Activated T-cell treated with anti-CD3 and anti-CD28 coated beads, Interleukin-2, amount 50 U/mL, for 72 hours (primary cell): ENCODE results near the gene UGGT2. TPM values are rescaled to one million over a fixed set of nuclear protein-coding genes. Genes with fewer than 3 reads are reported as not detected.
A peak's percentile ranks its signal among the peaks of the same experiment; 100 is the strongest.

Source experiments
- ATAC-seq, 2 donors: fragments of 150-1000 bp; cut with Tn5 transposase; replicated peaks in 1 of 2; 2 replicates each; pipeline ENCODE4 v1.10.0; 2021; ENCODE audit warnings: moderate library complexity in 2 of 2, mild to moderate bottlenecking in 1 of 2
- DNase-seq, 2 donors: peaks; one replicate each; pipeline ENCODE4 v3.0.0; 2021 to 2022; ENCODE audit warnings: mixed read lengths in 1 of 2
- H3K27ac Mint-ChIP-seq: one replicate; pipeline ENCODE4 v1.8.0; 2022; ENCODE audit warnings: mild to moderate bottlenecking, moderate library complexity, mixed read lengths
- H3K27me3 Mint-ChIP-seq: one replicate; pipeline ENCODE4 v1.8.0; 2022; ENCODE audit warnings: low read depth, mixed read lengths
- H3K36me3 Mint-ChIP-seq, 2 donors: one replicate each; pipeline ENCODE4 v1.8.0; 2022; ENCODE audit warnings: mixed read lengths in 2 of 2, mild to moderate bottlenecking in 1 of 2; ENCODE audit not compliant: insufficient read depth in 2 of 2
- H3K4me1 Mint-ChIP-seq: one replicate; pipeline ENCODE4 v1.8.0; 2022; ENCODE audit warnings: low read depth, mixed read lengths
- H3K4me3 Mint-ChIP-seq, 2 donors: one replicate each; pipeline ENCODE4 v1.8.0; 2022; ENCODE audit warnings: mild to moderate bottlenecking in 2 of 2, mixed read lengths in 2 of 2, moderate library complexity in 2 of 2
- H3K9me3 Mint-ChIP-seq, 2 donors: one replicate each; pipeline ENCODE4 v1.8.0; 2022; ENCODE audit warnings: mixed read lengths in 2 of 2
- total RNA-seq, 2 donors: library from RNA; stranded (reverse); gene quantifications; one replicate each; pipeline ENCODE4 v1.2.3, GENCODE V29; 2022

Gene UGGT2
- total RNA-seq, 2 donors from 2014 or later = 0.14 to 0.65 TPM

DNA sequence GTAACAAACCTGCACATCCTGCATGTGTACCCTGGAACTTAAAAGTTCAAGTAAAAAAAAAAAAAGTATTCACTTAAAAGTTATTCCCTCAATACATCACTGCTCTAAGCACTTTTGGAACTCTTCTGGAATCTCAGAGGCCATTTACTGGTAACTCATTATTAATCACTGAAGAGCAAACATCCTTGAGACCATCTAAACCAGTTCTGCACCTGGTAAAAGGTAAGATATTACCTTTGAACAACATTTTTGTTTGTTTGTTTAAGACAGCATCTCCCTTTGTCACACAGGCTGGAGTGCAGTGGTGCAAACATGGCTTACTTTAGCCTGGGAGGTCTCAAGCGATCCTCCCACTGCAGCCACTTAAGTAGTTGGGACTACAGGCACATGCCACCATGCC, 16.7 kb downstream of the UGGT2 start:
- Mint-ChIP-seq H3K36me3 (no peaks in the 10 kb centered on the region), H3K4me1 (no peaks in the 10 kb centered on the region), H3K9me3 (peaks cover 3 to 10% of the 10 kb centered on the region in 2 donors), H3K4me3 (no peak overlapping the region), H3K27ac (no peak overlapping the region), H3K27me3 (no peaks in the 10 kb centered on the region)
- ATAC-seq = no peak
- no peak for DNase-seq

DNA sequence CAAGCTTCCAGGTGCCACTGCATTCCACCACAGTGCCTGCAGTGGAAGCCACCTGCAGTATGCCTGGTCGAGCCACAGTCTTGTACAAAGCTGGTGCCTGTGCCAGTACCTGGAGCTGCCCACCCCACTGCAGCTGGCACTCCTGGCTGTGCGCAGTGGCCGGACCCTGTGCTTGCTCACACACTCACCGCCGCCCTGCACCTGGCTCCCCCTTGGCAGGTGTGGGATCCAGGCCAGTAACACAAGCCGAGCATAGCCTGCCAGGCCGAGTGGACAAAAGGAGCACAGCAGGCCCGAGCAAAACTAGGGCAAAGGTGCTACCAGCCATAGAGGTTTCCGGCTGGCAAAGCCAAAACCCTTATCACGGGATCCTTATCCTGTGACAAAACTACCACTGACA, 18.5 kb downstream of the UGGT2 start:
- H3K9me3 Mint-ChIP-seq = peaks cover 2 to 7% of the 10 kb centered on the region in 2 donors
- H3K36me3 Mint-ChIP-seq = no peaks in the 10 kb centered on the region
- ATAC-seq (no peak), DNase-seq (no peak)
- no peaks in the 10 kb centered on the region for H3K27me3 Mint-ChIP-seq
- H3K4me1 Mint-ChIP-seq = no peaks in the 10 kb centered on the region
- H3K27ac Mint-ChIP-seq = no peak overlapping the region
- no peak overlapping the region for H3K4me3 Mint-ChIP-seq

GRCh38 chr13:96033220-96034015, 19.8 kb downstream of the UGGT2 start:
- no peaks in the 10 kb centered on the region for H3K36me3 Mint-ChIP-seq

DNA sequence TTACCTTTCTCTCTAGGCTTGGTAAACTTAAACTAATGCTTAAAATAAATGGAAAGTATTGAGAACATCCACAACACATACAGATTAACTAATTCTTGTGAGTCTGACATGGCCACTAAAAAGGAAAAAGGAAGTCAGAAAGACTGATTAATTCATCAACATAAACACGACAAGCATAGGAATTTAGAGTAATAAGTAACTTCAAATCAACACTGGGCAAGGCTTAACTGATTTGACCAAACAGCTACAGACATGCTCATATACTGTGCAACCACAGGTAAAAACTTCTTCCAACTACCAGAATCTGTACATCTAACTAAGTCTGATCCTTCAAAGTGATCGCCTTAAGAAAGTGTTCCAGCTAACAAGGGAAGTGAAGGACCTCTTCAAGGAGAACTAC, 20.5 kb downstream of the UGGT2 start:
- H3K9me3 Mint-ChIP-seq = peaks cover 0 to 5% of the 10 kb centered on the region in 2 donors
- ATAC-seq (no peak), DNase-seq (no peak)
- no peaks in the 10 kb centered on the region for H3K27me3 Mint-ChIP-seq
- no peaks in the 10 kb centered on the region for H3K36me3 Mint-ChIP-seq
- H3K4me3 Mint-ChIP-seq = no peak overlapping the region
- no peaks in the 10 kb centered on the region for H3K4me1 Mint-ChIP-seq
- H3K27ac Mint-ChIP-seq = no peak overlapping the region

More at GRCh38 chr13:96033220-96034015, 19.8 kb downstream of the UGGT2 start:
- H3K27me3 Mint-ChIP-seq = no peaks in the 10 kb centered on the region
- H3K4me1 Mint-ChIP-seq = no peaks in the 10 kb centered on the region
- peaks cover 0 to 5% of the 10 kb centered on the region in 2 donors for H3K9me3 Mint-ChIP-seq
- H3K27ac Mint-ChIP-seq = no peak overlapping the region
- ATAC-seq (no peak), DNase-seq (no peak)
- H3K4me3 Mint-ChIP-seq = no peak overlapping the region

- no peaks in the 10 kb centered on the region for H3K27me3 Mint-ChIP-seq
Observed at GRCh38 chr13:96029002-96029401, 24.2 kb downstream of the UGGT2 start.

DNA sequence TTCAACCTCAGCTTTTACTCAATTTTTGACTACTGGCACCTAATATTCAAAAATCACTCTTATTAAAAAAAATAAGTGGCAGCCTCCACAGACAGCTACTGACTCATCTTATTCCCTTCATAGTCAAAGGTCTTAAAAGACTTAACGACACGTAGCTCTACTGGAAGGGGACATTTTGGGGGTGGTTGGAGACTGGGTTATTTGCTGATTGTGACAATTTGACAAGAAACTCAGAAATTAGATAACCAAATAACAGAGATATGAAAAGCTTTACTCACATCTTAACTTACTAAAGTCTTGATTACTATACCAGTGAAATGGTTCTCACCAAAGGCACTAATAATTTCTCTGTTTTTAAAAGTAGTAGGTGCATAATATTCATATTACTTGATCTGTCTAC, 25.7 kb downstream of the UGGT2 start:
- ATAC-seq (no peak), DNase-seq (no peak)
- no peak overlapping the region for H3K4me3 Mint-ChIP-seq
- H3K4me1 Mint-ChIP-seq = no peaks in the 10 kb centered on the region
- no peaks in the 10 kb centered on the region for H3K27me3 Mint-ChIP-seq
- H3K36me3 Mint-ChIP-seq = no peaks in the 10 kb centered on the region
- H3K9me3 Mint-ChIP-seq = no peaks in the 10 kb centered on the region
- H3K27ac Mint-ChIP-seq = no peak overlapping the region

More at GRCh38 chr13:96029002-96029401, 24.2 kb downstream of the UGGT2 start:
- ATAC-seq (no peak), DNase-seq (no peak)
- no peaks in the 10 kb centered on the region for H3K4me1 Mint-ChIP-seq
- peaks cover 0 to 3% of the 10 kb centered on the region in 2 donors for H3K9me3 Mint-ChIP-seq
- no peaks in the 10 kb centered on the region for H3K36me3 Mint-ChIP-seq
- H3K27ac Mint-ChIP-seq = no peak overlapping the region
- no peak overlapping the region for H3K4me3 Mint-ChIP-seq

- Mint-ChIP-seq H3K4me3 (no peak overlapping the region), H3K4me1 (no peaks in the 10 kb centered on the region), H3K9me3 (no peaks in the 10 kb centered on the region), H3K36me3 (no peaks in the 10 kb centered on the region), H3K27me3 (no peaks in the 10 kb centered on the region), H3K27ac (no peak overlapping the region)
- ATAC-seq = no peak
- no peak for DNase-seq
Observed at GRCh38 chr13:96025283-96025682, 27.9 kb downstream of the UGGT2 start.

GRCh38 chr13:96020931-96021330, 32.3 kb downstream of the UGGT2 start:
- no peaks in the 10 kb centered on the region for H3K27me3 Mint-ChIP-seq
- H3K27ac Mint-ChIP-seq = no peak overlapping the region
- H3K4me3 Mint-ChIP-seq = no peak overlapping the region
- no peaks in the 10 kb centered on the region for H3K4me1 Mint-ChIP-seq
- peaks cover 0 to 2% of the 10 kb centered on the region in 2 donors for H3K9me3 Mint-ChIP-seq
- no peaks in the 10 kb centered on the region for H3K36me3 Mint-ChIP-seq
- DNase-seq (no peak), ATAC-seq (no peak)

DNA sequence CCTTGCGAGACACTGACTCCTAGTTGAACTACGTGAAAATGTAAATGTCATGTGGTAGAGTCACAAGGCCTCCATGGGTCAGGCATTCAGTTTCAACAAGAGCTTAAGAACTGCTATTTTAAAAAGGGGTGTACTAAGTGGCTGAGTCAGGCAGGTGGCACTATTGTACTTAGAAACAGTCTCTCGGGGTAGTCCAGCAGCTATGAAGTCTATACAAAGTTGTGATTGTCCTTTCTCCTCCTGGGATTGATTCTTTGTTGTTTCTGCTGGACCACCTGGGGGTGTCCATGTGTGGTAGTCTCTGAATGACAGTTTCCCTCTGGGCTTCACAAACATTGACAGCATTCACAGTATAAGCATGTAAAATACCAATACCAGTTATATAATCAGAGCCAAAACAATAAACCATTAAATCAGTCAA, 33.0 kb downstream of the UGGT2 start:
- Mint-ChIP-seq H3K9me3 (peaks cover 0 to 4% of the 10 kb centered on the region in 2 donors), H3K36me3 (peaks cover 0 to 2% of the 10 kb centered on the region in 2 donors), H3K4me1 (no peaks in the 10 kb centered on the region), H3K27me3 (no peaks in the 10 kb centered on the region), H3K27ac (no peak overlapping the region), H3K4me3 (no peak overlapping the region)
- DNase-seq (peak in 1 of 2 donors; percentile 6), ATAC-seq (peak in 1 of 2 donors; percentile 43)

GRCh38 chr13:96018135-96018534, 35.1 kb downstream of the UGGT2 start:
- Mint-ChIP-seq H3K4me3 (no peak overlapping the region), H3K27ac (no peak overlapping the region), H3K9me3 (peaks cover 0 to 4% of the 10 kb centered on the region in 2 donors), H3K27me3 (no peaks in the 10 kb centered on the region), H3K4me1 (no peaks in the 10 kb centered on the region), H3K36me3 (peaks cover 0 to 2% of the 10 kb centered on the region in 2 donors)
- no peak for ATAC-seq
- DNase-seq = no peak

DNA sequence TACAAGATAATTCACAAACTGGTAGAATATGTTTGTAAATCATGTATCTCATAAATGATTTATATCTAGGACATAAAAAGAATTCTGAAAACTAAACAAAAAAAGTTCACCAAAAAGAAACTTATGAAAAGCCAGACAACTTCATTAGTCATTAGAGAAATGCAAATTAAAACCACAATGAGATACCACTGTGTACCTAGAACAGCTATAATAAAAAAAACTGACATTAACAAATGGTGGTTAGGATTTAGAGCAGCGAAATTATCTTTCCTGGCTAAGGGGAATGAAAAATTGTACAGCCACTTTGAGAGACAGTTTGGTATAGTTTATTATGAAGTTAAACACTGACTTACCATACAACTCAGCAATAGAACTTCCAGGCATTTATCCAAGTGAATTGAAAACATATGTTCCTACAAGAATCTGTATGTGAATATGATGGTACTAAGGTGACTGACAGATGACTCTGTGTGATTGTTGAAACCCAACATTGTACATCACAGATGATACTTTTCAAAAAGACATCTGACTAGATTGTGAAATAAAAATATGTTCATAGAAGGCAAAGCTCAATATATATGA, 41.8 kb downstream of the UGGT2 start:
- H3K36me3 Mint-ChIP-seq = peaks cover 2% of the 10 kb centered on the region in 2 donors
- H3K4me3 Mint-ChIP-seq = no peak overlapping the region
- no peak overlapping the region for H3K27ac Mint-ChIP-seq
- ATAC-seq (no peak), DNase-seq (no peak)
- H3K4me1 Mint-ChIP-seq = no peaks in the 10 kb centered on the region
- no peaks in the 10 kb centered on the region for H3K27me3 Mint-ChIP-seq
- H3K9me3 Mint-ChIP-seq = peaks cover 4 to 5% of the 10 kb centered on the region in 2 donors

DNA sequence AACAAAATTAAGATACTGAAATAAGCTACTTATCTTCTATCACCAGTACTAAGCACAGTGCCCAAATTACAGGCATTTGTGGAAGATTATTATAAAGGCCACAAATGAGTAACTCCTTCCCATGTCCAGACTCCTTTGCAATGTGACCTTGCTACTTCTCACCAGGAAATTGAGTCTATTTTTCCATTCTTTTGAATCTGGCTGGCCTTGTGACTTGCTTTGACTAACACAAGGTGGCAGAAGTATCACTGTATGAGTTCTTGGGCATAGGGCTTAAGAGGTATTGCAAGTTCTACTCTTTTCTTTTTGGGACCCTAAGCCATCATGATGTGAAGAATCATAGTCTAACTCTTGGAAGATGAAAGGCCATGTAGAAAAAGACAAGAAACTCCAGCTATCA, 49.9 kb downstream of the UGGT2 start:
- Mint-ChIP-seq H3K4me1 (no peaks in the 10 kb centered on the region), H3K9me3 (peaks cover 0 to 5% of the 10 kb centered on the region in 2 donors), H3K4me3 (no peak overlapping the region), H3K27me3 (no peaks in the 10 kb centered on the region), H3K27ac (no peak overlapping the region), H3K36me3 (peaks cover 0 to 2% of the 10 kb centered on the region in 2 donors)
- ATAC-seq (no peak), DNase-seq (no peak)

DNA sequence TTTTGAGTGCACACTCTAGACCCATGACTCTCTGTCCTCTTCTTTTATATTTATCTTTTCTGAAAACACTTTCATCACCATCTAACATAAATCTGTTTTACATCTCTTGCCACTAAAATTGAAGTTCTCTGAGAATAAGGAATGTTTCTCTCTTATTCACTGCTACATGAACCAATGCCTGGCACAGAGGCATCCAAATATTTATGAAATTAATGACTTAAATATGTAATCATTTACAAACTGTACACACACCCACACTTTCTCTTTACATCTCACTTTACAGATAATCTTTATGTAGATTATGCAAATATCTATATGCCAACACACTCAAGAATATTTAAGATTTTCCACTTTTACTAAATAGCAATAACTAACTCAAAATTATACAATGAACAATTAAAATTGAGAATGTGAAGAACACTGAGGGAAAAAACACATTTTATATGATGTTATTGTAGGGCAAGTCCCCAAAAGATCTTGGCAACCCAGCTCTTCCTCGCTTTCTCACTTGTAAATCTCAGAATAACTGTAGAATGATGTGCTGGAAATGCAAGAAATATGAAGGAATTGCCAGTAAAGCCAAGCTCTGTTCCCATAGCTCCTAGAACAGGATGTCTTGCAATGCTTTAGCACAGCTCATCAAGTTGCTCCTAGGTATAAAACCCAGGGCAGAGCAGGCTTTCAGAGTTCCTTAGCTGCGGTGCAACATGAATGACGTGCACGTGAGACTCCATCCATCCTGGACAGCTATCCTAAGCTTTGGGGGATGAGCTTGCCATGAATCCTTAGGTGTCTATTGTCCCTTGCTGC, 50.7 kb downstream of the UGGT2 start:
- peak overlapping the region; percentile 70 for H3K27ac Mint-ChIP-seq
- DNase-seq (no peak), ATAC-seq (no peak)
- no peaks in the 10 kb centered on the region for H3K27me3 Mint-ChIP-seq
- H3K36me3 Mint-ChIP-seq = peaks cover 0 to 2% of the 10 kb centered on the region in 2 donors
- H3K4me1 Mint-ChIP-seq = no peaks in the 10 kb centered on the region
- no peaks in the 10 kb centered on the region for H3K9me3 Mint-ChIP-seq
- no peak overlapping the region for H3K4me3 Mint-ChIP-seq
